HCT116 (cell line): ENCODE results near the gene ITSN1.

Experiments used
- CEBPB ChIP-seq: IDR thresholded peaks from 2 replicates; pipeline ENCODE4 v1.6.1; 2012; ENCODE audit warnings: low read depth
- EGR1 ChIP-seq: IDR thresholded peaks from 2 replicates; pipeline ENCODE4 v1.6.1; 2012; ENCODE audit warnings: low read depth
- ELF1 ChIP-seq: IDR thresholded peaks from 2 replicates; pipeline ENCODE4 v1.6.1; 2012; ENCODE audit warnings: low read depth, borderline replicate concordance
- EZH2 ChIP-seq: fragments of 200-600 bp; sonication (generic); IDR thresholded peaks from 2 replicates; pipeline ENCODE4 v1.6.1; 2017; ENCODE audit warnings: antibody characterized with exemption, mixed run types
- JUND ChIP-seq: IDR thresholded peaks from 2 replicates; pipeline ENCODE4 v1.6.1; 2012
- POLR2A ChIP-seq: IDR thresholded peaks from 2 replicates; pipeline ENCODE4 v1.7.0; 2011; ENCODE audit warnings: borderline replicate concordance; ENCODE audit not compliant: insufficient read depth, insufficient read length; ENCODE audit errors: extremely low read depth
- TF ChIP-seq, protein P1 (sequence below), 3 experiments: fragments of 200-600 bp in 1 of 3; sonication (generic) in 1 of 3; IDR thresholded peaks in 2 of 3; conservative IDR thresholded peaks in 1 of 3; 2 replicates each; pipeline ENCODE4 v1.5.1; 2012 to 2017; ENCODE audit warnings: low read depth in 2 of 3, low read length in 2 of 3, antibody characterized with exemption in 1 of 3, borderline replicate concordance in 1 of 3, control low read depth in 1 of 3, mild to moderate bottlenecking in 1 of 3, mixed read lengths in 1 of 3, mixed run types in 1 of 3, moderate library complexity in 1 of 3; ENCODE audit not compliant: insufficient read depth in 1 of 3
- TF ChIP-seq, protein P2 (sequence below): IDR thresholded peaks from 2 replicates; pipeline ENCODE4 v1.6.1; 2012
- TF ChIP-seq, protein P3 (sequence below): IDR thresholded peaks from 2 replicates; pipeline ENCODE4 v1.6.1; 2012; ENCODE audit warnings: low read depth
- TF ChIP-seq, protein P4 (sequence below): IDR thresholded peaks from 2 replicates; pipeline ENCODE4 v1.6.1; 2012

DNA sequence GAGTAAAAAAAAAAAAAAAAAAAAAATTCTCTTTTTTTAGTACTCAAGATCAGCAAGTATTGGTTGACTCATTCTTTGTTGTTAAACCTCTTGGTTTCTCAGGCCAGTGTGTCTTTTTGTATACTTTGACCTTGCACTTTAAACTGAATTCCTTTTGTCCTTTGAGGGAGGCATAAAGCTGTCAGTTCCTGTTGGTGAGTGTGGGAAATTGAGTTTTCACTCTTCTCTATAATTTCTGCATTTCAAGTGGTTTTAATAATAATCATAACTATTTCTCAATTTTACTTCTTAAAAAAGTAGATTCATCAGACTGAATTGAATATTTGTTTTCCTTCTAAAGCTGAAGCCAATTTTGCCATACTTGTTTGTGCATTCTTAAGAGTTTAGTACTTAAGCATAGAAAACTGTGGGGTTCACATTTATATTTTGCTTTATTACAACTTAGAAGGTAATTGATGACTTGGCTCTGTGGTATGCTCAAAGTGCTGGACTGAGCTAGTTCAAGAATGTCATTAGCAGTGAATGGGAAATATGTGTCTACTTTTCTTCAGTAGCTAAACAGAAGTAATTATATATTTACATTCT, 43.4 kb downstream of the ITSN1 start:
- TF ChIP-seq EGR1 = no peak
- TF ChIP-seq POLR2A = no peak
- TF ChIP-seq, protein P1, sequence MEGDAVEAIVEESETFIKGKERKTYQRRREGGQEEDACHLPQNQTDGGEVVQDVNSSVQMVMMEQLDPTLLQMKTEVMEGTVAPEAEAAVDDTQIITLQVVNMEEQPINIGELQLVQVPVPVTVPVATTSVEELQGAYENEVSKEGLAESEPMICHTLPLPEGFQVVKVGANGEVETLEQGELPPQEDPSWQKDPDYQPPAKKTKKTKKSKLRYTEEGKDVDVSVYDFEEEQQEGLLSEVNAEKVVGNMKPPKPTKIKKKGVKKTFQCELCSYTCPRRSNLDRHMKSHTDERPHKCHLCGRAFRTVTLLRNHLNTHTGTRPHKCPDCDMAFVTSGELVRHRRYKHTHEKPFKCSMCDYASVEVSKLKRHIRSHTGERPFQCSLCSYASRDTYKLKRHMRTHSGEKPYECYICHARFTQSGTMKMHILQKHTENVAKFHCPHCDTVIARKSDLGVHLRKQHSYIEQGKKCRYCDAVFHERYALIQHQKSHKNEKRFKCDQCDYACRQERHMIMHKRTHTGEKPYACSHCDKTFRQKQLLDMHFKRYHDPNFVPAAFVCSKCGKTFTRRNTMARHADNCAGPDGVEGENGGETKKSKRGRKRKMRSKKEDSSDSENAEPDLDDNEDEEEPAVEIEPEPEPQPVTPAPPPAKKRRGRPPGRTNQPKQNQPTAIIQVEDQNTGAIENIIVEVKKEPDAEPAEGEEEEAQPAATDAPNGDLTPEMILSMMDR (IDR thresholded peaks at IDR 0.05 in 2 of 3, conservative IDR thresholded peaks at IDR 0.05 in 1 of 3; ENCODE audit: borderline replicate concordance in 1 of 3, insufficient read depth in 1 of 3, low read depth in 2 of 3, low read length in 2 of 3) = no peak
- no peak for TF ChIP-seq JUND
- TF ChIP-seq ELF1 = no peak
- TF ChIP-seq CEBPB = no peak
- TF ChIP-seq EZH2 = no peak
- TF ChIP-seq, protein P2, sequence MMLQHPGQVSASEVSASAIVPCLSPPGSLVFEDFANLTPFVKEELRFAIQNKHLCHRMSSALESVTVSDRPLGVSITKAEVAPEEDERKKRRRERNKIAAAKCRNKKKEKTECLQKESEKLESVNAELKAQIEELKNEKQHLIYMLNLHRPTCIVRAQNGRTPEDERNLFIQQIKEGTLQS = no peak
- TF ChIP-seq, protein P3, sequence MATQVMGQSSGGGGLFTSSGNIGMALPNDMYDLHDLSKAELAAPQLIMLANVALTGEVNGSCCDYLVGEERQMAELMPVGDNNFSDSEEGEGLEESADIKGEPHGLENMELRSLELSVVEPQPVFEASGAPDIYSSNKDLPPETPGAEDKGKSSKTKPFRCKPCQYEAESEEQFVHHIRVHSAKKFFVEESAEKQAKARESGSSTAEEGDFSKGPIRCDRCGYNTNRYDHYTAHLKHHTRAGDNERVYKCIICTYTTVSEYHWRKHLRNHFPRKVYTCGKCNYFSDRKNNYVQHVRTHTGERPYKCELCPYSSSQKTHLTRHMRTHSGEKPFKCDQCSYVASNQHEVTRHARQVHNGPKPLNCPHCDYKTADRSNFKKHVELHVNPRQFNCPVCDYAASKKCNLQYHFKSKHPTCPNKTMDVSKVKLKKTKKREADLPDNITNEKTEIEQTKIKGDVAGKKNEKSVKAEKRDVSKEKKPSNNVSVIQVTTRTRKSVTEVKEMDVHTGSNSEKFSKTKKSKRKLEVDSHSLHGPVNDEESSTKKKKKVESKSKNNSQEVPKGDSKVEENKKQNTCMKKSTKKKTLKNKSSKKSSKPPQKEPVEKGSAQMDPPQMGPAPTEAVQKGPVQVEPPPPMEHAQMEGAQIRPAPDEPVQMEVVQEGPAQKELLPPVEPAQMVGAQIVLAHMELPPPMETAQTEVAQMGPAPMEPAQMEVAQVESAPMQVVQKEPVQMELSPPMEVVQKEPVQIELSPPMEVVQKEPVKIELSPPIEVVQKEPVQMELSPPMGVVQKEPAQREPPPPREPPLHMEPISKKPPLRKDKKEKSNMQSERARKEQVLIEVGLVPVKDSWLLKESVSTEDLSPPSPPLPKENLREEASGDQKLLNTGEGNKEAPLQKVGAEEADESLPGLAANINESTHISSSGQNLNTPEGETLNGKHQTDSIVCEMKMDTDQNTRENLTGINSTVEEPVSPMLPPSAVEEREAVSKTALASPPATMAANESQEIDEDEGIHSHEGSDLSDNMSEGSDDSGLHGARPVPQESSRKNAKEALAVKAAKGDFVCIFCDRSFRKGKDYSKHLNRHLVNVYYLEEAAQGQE = no peak
- TF ChIP-seq, protein P4, sequence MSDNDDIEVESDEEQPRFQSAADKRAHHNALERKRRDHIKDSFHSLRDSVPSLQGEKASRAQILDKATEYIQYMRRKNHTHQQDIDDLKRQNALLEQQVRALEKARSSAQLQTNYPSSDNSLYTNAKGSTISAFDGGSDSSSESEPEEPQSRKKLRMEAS = no peak
